Measurements from ENCODE around the gene TRIM66.

TRIM66 gene

DNA sequence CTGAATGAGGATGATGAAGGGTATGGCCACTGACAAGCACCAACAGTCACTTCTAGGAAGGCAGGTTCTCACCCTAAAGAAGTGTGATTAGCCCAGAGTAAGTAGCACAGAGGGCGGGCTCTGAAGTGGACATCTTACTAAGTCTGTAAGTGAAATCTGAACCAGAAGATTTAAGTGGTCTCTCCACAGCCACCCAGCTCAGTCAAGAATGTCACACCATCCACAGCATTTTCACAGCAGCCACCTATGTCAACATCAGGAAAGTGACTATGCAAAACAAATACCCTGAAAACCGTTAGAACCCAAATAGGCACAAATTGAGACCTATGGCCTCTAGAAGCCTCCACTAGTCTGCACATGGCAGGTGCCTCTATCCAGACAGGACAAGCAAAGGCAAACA lies 65.4 kb downstream of the TRIM66 start:
- TF ChIP-seq TEAD4 (IDR thresholded peaks at IDR 0.05) (no peak), EGR1 (IDR thresholded peaks at IDR 0.05) (no peak), YY1 (IDR thresholded peaks at IDR 0.05; ENCODE audit: low read depth) (no peak), CREB1 (IDR thresholded peaks at IDR 0.05; ENCODE audit: low read depth) (no peak), TAF1 (IDR thresholded peaks at IDR 0.05; ENCODE audit: low read depth) (no peak)
- TF ChIP-seq, protein P1, sequence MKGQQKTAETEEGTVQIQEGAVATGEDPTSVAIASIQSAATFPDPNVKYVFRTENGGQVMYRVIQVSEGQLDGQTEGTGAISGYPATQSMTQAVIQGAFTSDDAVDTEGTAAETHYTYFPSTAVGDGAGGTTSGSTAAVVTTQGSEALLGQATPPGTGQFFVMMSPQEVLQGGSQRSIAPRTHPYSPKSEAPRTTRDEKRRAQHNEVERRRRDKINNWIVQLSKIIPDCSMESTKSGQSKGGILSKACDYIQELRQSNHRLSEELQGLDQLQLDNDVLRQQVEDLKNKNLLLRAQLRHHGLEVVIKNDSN (IDR thresholded peaks at IDR 0.05) = no peak
- TF ChIP-seq, protein P2, sequence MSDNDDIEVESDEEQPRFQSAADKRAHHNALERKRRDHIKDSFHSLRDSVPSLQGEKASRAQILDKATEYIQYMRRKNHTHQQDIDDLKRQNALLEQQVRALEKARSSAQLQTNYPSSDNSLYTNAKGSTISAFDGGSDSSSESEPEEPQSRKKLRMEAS (IDR thresholded peaks at IDR 0.05) = no peak

DNA sequence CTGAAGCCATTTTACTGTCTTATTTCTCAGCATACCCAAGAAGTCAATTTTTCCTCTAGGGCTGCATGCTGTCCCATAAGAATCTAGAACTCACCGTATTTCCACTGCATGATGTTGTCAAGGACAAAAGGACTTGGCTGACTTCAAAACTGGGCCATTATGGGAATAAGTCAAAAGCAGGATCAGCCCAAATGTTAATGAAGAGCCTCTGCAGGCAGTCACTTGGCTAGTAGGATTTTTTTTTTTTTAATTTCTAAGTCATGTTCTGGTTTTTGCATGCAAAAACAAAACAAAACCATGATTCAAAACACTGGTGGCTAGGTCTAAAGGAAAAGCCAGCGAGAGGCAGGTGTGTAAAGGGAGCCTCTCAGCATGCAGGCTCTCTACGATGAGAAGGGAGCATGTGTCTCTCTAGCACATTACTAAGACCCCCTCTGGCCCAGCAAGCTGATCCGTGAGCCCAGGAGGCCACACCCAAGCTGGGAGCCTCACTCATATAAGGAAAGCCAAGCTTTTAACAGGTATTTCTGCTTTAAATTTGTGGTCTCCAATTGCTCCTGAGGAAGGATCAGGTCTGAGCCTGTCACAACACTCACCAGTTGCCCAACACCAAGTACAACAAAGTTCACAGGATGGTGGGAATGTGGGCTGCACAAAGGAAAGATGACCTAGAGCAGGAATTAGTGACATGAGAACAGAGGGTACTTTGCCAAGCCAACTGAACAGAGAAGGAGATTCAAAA lies 67.0 kb downstream of the TRIM66 start:
- TF ChIP-seq TEAD4 (IDR thresholded peaks at IDR 0.05) = no peak
- no peak for TF ChIP-seq TCF12 (IDR thresholded peaks at IDR 0.05; ENCODE audit: low read depth)
- TF ChIP-seq, protein P3, sequence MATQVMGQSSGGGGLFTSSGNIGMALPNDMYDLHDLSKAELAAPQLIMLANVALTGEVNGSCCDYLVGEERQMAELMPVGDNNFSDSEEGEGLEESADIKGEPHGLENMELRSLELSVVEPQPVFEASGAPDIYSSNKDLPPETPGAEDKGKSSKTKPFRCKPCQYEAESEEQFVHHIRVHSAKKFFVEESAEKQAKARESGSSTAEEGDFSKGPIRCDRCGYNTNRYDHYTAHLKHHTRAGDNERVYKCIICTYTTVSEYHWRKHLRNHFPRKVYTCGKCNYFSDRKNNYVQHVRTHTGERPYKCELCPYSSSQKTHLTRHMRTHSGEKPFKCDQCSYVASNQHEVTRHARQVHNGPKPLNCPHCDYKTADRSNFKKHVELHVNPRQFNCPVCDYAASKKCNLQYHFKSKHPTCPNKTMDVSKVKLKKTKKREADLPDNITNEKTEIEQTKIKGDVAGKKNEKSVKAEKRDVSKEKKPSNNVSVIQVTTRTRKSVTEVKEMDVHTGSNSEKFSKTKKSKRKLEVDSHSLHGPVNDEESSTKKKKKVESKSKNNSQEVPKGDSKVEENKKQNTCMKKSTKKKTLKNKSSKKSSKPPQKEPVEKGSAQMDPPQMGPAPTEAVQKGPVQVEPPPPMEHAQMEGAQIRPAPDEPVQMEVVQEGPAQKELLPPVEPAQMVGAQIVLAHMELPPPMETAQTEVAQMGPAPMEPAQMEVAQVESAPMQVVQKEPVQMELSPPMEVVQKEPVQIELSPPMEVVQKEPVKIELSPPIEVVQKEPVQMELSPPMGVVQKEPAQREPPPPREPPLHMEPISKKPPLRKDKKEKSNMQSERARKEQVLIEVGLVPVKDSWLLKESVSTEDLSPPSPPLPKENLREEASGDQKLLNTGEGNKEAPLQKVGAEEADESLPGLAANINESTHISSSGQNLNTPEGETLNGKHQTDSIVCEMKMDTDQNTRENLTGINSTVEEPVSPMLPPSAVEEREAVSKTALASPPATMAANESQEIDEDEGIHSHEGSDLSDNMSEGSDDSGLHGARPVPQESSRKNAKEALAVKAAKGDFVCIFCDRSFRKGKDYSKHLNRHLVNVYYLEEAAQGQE (IDR thresholded peaks at IDR 0.05; ENCODE audit: low read depth) = no peak
- no peak for TF ChIP-seq NFIC (IDR thresholded peaks at IDR 0.05)
- no peak for TF ChIP-seq EP300 (IDR thresholded peaks at IDR 0.05; ENCODE audit: borderline replicate concordance)
- no peak for TF ChIP-seq YY1 (IDR thresholded peaks at IDR 0.05; ENCODE audit: low read depth)
- no peak for TF ChIP-seq EGR1 (IDR thresholded peaks at IDR 0.05)
- no peak for TF ChIP-seq TAF1 (IDR thresholded peaks at IDR 0.05; ENCODE audit: low read depth)

DNA sequence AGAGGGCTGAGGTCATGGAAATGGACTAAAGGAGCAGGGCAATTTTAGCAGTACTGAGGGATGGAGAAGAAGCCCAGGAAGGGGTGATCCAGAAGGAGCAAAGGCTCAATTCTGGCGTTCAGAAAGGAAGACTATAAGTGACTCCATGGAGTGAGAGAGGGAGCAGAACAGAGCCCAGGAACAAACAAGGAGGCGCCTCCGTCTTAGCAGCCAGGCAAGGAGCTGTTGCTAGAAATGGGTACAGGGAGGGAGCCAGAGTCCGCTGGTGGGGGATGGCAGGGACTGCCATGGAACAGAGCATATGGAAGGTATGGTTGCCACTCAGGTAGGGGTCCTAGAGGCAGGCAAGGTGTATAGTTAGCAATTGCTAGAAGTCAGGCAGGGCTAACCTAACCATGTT lies 68.0 kb downstream of the TRIM66 start:
- TF ChIP-seq CREB1 (IDR thresholded peaks at IDR 0.05; ENCODE audit: low read depth) = no peak
- no peak for TF ChIP-seq TCF12 (IDR thresholded peaks at IDR 0.05; ENCODE audit: low read depth)
- TF ChIP-seq FOXM1 (IDR thresholded peaks at IDR 0.05; ENCODE audit: borderline replicate concordance, low read depth) = no peak
- TF ChIP-seq, protein P2 (IDR thresholded peaks at IDR 0.05) = no peak
- TF ChIP-seq ZBTB7A (IDR thresholded peaks at IDR 0.05; ENCODE audit: low read depth) = no peak
- TF ChIP-seq, protein P3 (IDR thresholded peaks at IDR 0.05; ENCODE audit: low read depth) = no peak
- no peak for TF ChIP-seq EP300 (IDR thresholded peaks at IDR 0.05; ENCODE audit: borderline replicate concordance)
- no peak for TF ChIP-seq YY1 (IDR thresholded peaks at IDR 0.05; ENCODE audit: low read depth)
- no peak for TF ChIP-seq TAF1 (IDR thresholded peaks at IDR 0.05; ENCODE audit: low read depth)
- TF ChIP-seq TEAD4 (IDR thresholded peaks at IDR 0.05) = no peak
- TF ChIP-seq, protein P1 (IDR thresholded peaks at IDR 0.05) = no peak
- TF ChIP-seq CEBPB (IDR thresholded peaks at IDR 0.05) = no peak
- TF ChIP-seq RAD21 (IDR thresholded peaks at IDR 0.05; ENCODE audit: low read depth) = no peak
- no peak for TF ChIP-seq NFIC (IDR thresholded peaks at IDR 0.05)
- TF ChIP-seq EGR1 (IDR thresholded peaks at IDR 0.05) = no peak

DNA sequence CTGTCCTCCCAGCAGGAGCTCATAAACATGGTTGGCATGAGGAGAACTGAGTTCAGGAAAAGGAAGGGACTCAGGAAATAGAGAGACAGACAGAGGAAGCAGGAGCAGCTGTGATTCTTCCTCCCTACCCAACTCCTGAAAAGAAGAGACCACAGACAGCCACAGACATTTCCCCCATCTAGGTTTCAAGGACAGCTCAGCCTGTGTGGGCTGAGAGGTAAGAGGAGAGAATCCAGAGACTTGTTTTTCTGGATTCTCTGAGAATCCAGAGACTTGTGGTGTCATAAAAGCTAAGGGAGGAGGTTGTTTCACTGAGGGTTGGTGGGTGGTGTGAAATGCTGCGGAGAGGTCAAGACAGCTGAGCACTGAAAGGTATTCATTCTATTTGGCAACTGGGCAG lies 69.4 kb downstream of the TRIM66 start:
- TF ChIP-seq NFIC (IDR thresholded peaks at IDR 0.05) (no peak), FOXM1 (IDR thresholded peaks at IDR 0.05; ENCODE audit: borderline replicate concordance, low read depth) (no peak), ZBTB7A (IDR thresholded peaks at IDR 0.05; ENCODE audit: low read depth) (no peak), TEAD4 (IDR thresholded peaks at IDR 0.05) (no peak), EGR1 (IDR thresholded peaks at IDR 0.05) (no peak)
- TF ChIP-seq, protein P2 (IDR thresholded peaks at IDR 0.05) = no peak

DNA sequence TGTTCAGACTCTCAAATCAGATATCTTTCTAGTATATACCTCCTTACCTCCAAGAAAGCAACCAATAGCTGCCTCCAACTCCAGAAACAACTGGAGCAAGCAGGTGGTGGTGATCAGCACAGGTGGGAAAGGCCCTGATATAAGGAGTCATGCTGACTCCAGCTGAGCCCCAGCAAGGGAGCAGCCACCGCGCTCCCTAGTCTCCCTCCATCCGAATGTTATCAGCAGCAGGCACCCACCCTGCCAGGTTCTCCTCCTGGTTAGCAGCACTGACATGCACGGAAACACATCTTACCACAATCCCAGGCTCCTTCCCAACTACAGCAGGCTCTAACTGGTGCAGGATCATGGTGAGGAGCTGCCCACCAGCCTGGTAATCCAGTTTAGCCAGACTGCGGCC lies 69.9 kb downstream of the TRIM66 start:
- TF ChIP-seq CEBPB (IDR thresholded peaks at IDR 0.05) (no peak), TAF1 (IDR thresholded peaks at IDR 0.05; ENCODE audit: low read depth) (no peak), TEAD4 (IDR thresholded peaks at IDR 0.05) (no peak), RAD21 (IDR thresholded peaks at IDR 0.05; ENCODE audit: low read depth) (no peak), FOXM1 (IDR thresholded peaks at IDR 0.05; ENCODE audit: borderline replicate concordance, low read depth) (no peak)
- TF ChIP-seq, protein P3 (IDR thresholded peaks at IDR 0.05; ENCODE audit: low read depth) = no peak
- TF ChIP-seq, protein P2 (IDR thresholded peaks at IDR 0.05) = no peak
